H9 (cell line): Measurements from ENCODE around the gene OR52A5. TPM values are rescaled to one million over a fixed set of nuclear protein-coding genes. Genes with fewer than 3 reads are reported as not detected.

Experiments used
- DNase-seq: peaks from one replicate; pipeline ENCODE4 v3.0.0-alpha.2; 2017
- H2AFZ ChIP-seq: one replicate; pipeline ENCODE4 v1.6.1; 2013; ENCODE audit warnings: mild to moderate bottlenecking, low read length, control low read depth, moderate library complexity
- H2AK5ac ChIP-seq: 2 replicates; pipeline ENCODE4 v1.6.1; 2013; ENCODE audit warnings: low read length, control low read depth, mixed read lengths; ENCODE audit not compliant: insufficient read length
- H2BK120ac ChIP-seq: one replicate; pipeline ENCODE4 v1.6.1; 2013; ENCODE audit warnings: low read depth, mild to moderate bottlenecking, low read length, control low read depth, inconsistent platforms; ENCODE audit not compliant: poor library complexity, severe bottlenecking
- H2BK12ac ChIP-seq: 2 replicates; pipeline ENCODE4 v1.6.1; 2013; ENCODE audit warnings: low read length, control low read depth, mixed read lengths, low read depth; ENCODE audit not compliant: insufficient read length
- H2BK15ac ChIP-seq: 2 replicates; pipeline ENCODE4 v1.6.1; 2013; ENCODE audit warnings: low read depth, low read length, control low read depth
- H2BK20ac ChIP-seq: one replicate; pipeline ENCODE4 v1.6.1; 2013; ENCODE audit warnings: low read depth, mild to moderate bottlenecking, low read length, control low read depth, inconsistent platforms; ENCODE audit not compliant: poor library complexity, severe bottlenecking
- H2BK5ac ChIP-seq: 2 replicates; pipeline ENCODE4 v1.6.1; 2013; ENCODE audit warnings: low read length, control low read depth, mixed read lengths; ENCODE audit not compliant: insufficient read length
- H3K14ac ChIP-seq: 2 replicates; pipeline ENCODE4 v1.6.1; 2013; ENCODE audit warnings: low read length, control low read depth; ENCODE audit not compliant: insufficient read depth
- H3K18ac ChIP-seq: 2 replicates; pipeline ENCODE4 v1.6.1; 2013; ENCODE audit warnings: low read depth, mild to moderate bottlenecking, mixed read lengths, low read length, control low read depth; ENCODE audit not compliant: insufficient read length
- H3K23ac ChIP-seq: 2 replicates; pipeline ENCODE4 v1.6.1; 2013; ENCODE audit warnings: low read length, control low read depth, mixed read lengths, low read depth; ENCODE audit not compliant: insufficient read length
- H3K23me2 ChIP-seq: 2 replicates; pipeline ENCODE4 v1.6.1; 2013; ENCODE audit warnings: low read depth, mild to moderate bottlenecking, mixed read lengths, low read length, control low read depth; ENCODE audit not compliant: insufficient read length, poor library complexity, severe bottlenecking
- H3K27ac ChIP-seq: 2 replicates; pipeline ENCODE4 v1.5.1; 2013; ENCODE audit warnings: low read length, control low read depth, mixed read lengths, low read depth; ENCODE audit not compliant: insufficient read length
- H3K27me3 ChIP-seq: 2 replicates; pipeline ENCODE4 v1.6.1; 2013; ENCODE audit warnings: low read length, control low read depth, inconsistent platforms; ENCODE audit not compliant: insufficient read depth
- H3K4ac ChIP-seq: 2 replicates; pipeline ENCODE4 v1.6.1; 2013; ENCODE audit warnings: low read depth, mild to moderate bottlenecking, control low read depth, inconsistent platforms, low read length, moderate library complexity
- H3K4me1 ChIP-seq: 2 replicates; pipeline ENCODE4 v1.6.1; 2013; ENCODE audit warnings: low read length, control low read depth, inconsistent platforms; ENCODE audit not compliant: insufficient read depth
- H3K4me2 ChIP-seq: 2 replicates; pipeline ENCODE4 v1.6.1; 2013; ENCODE audit warnings: low read length, control low read depth, mixed read lengths; ENCODE audit not compliant: insufficient read length, insufficient read depth
- H3K56ac ChIP-seq: 2 replicates; pipeline ENCODE4 v1.6.1; 2013; ENCODE audit warnings: low read depth, mild to moderate bottlenecking, mixed read lengths, low read length, control low read depth; ENCODE audit not compliant: insufficient read length
- H3K79me1 ChIP-seq: 2 replicates; pipeline ENCODE4 v1.6.1; 2013; ENCODE audit warnings: low read depth, mild to moderate bottlenecking, moderate library complexity, low read length, control low read depth, inconsistent platforms; ENCODE audit not compliant: insufficient read depth, poor library complexity, severe bottlenecking
- H3K79me2 ChIP-seq: 2 replicates; pipeline ENCODE4 v1.6.1; 2013; ENCODE audit warnings: low read length, control low read depth, inconsistent platforms; ENCODE audit not compliant: insufficient read depth
- H3K9ac ChIP-seq: 2 replicates; pipeline ENCODE4 v1.6.1; 2013; ENCODE audit warnings: low read length, control low read depth, mixed read lengths; ENCODE audit not compliant: insufficient read length; ENCODE audit errors: extremely low read depth
- H3K9me3 ChIP-seq: one replicate; pipeline ENCODE4 v1.6.1; 2013; ENCODE audit warnings: low read depth, low read length, inconsistent platforms; ENCODE audit not compliant: control insufficient read depth
- H3T11ph ChIP-seq: one replicate; pipeline ENCODE4 v1.6.1; 2013; ENCODE audit warnings: mild to moderate bottlenecking, low read length, control low read depth, inconsistent platforms
- H4K20me1 ChIP-seq: one replicate; pipeline ENCODE4 v1.6.1; 2013; ENCODE audit not compliant: control insufficient read depth, insufficient read length, insufficient read depth
- H4K5ac ChIP-seq: 2 replicates; pipeline ENCODE4 v1.6.1; 2013; ENCODE audit warnings: low read depth, mild to moderate bottlenecking, mixed read lengths, low read length, control low read depth; ENCODE audit not compliant: insufficient read length
- H4K8ac ChIP-seq: replicated peaks from 2 replicates; pipeline ENCODE4 v1.6.1; 2013; ENCODE audit warnings: low read length, control low read depth, mixed read lengths, low read depth; ENCODE audit not compliant: insufficient read length
- H4K91ac ChIP-seq: 2 replicates; pipeline ENCODE4 v1.6.1; 2013; ENCODE audit warnings: low read depth, mild to moderate bottlenecking, moderate library complexity, mixed read lengths, low read length, control low read depth; ENCODE audit not compliant: insufficient read length
- H3K27ac Mint-ChIP-seq, 3 experiments: 2 replicates in 2 of 3; 3 replicates in 1 of 3; pipeline ENCODE4 v1.8.0; 2020 to 2021; ENCODE audit warnings: mixed read lengths in 3 of 3, mild to moderate bottlenecking in 1 of 3, moderate library complexity in 1 of 3
- H3K27me3 Mint-ChIP-seq: 2 replicates; pipeline ENCODE4 v1.8.0; 2021; ENCODE audit warnings: low read depth, mild to moderate bottlenecking, moderate library complexity, mixed read lengths
- H3K36me3 Mint-ChIP-seq, 3 experiments: 2 replicates in 2 of 3; 3 replicates in 1 of 3; pipeline ENCODE4 v1.8.0; 2020 to 2021; ENCODE audit warnings: low read depth in 3 of 3, mixed read lengths in 3 of 3; ENCODE audit not compliant: insufficient read depth in 1 of 3
- H3K4me1 Mint-ChIP-seq, 2 experiments: 2 replicates each; pipeline ENCODE4 v1.8.0; 2020; ENCODE audit warnings: mixed read lengths in 2 of 2
- H3K4me3 Mint-ChIP-seq, 2 experiments: 2 replicates in 1 of 2; 3 replicates in 1 of 2; pipeline ENCODE4 v1.8.0; 2020 to 2021; ENCODE audit warnings: mild to moderate bottlenecking in 2 of 2, mixed read lengths in 2 of 2, moderate library complexity in 1 of 2
- H3K9me3 Mint-ChIP-seq, 2 experiments: 2 replicates in 1 of 2; 3 replicates in 1 of 2; pipeline ENCODE4 v1.8.0; 2020; ENCODE audit warnings: mild to moderate bottlenecking in 2 of 2, mixed read lengths in 2 of 2, moderate library complexity in 1 of 2
- CTCF ChIP-seq: fragments of 200-600 bp; sonication (generic); conservative IDR thresholded peaks from 3 replicates; pipeline ENCODE4 v1.8.0; 2021; ENCODE audit warnings: antibody characterized with exemption, mild to moderate bottlenecking
- WGBS: extraction: QIAGEN DNeasy Blood & Tissue Kit; methylation state at CpG from one replicate; pipeline ENCODE4 v1.1.7; 2013; ENCODE audit warnings: missing lambda C conversion rate, low lambda C conversion rate, mixed read lengths; ENCODE audit not compliant: insufficient read length; ENCODE audit errors: extremely low coverage; 5-methylcytosine and 5-hydroxymethylcytosine counted together
- total RNA-seq: library from RNA; stranded (reverse); gene quantifications from 2 replicates; pipeline ENCODE4 v1.2.1, GENCODE V29; 2021

OR52A5 gene
- total RNA-seq, 1 experiment from 2014 or later: not detected

- no peak overlapping the region; a peak in 1 of 7 replicates for H3K27ac Mint-ChIP-seq
- H3K9me3 Mint-ChIP-seq: no peaks in the 10 kb centered on the region
- TF ChIP-seq CTCF: no peak
- no peaks in the 10 kb centered on the region for H3K36me3 Mint-ChIP-seq
- Histone ChIP-seq H4K8ac (no peak overlapping the region), H4K20me1 (no peaks in the 10 kb centered on the region), H3K4ac (no peak overlapping the region), H2BK120ac (no peak overlapping the region), H2BK20ac (no peak overlapping the region), H2AK5ac (no peak overlapping the region), H3K27ac (no peak overlapping the region), H3K27me3 (no peaks in the 10 kb centered on the region), H3K9ac (no peak overlapping the region), H3K79me2 (no peaks in the 10 kb centered on the region), H3K14ac (no peak overlapping the region), H3K18ac (no peak overlapping the region), H3K9me3 (no peaks in the 10 kb centered on the region), H3K4me2 (no peak overlapping the region), H3K23ac (no peak overlapping the region), H2BK15ac (no peak overlapping the region), H3K79me1 (no peaks in the 10 kb centered on the region), H2BK5ac (no peak overlapping the region), H4K91ac (no peak overlapping the region), H3K56ac (no peak overlapping the region), H3T11ph (no peak overlapping the region), H3K23me2 (no peaks in the 10 kb centered on the region), H4K5ac (no peak overlapping the region), H3K4me1 (no peaks in the 10 kb centered on the region; the same call in 1 of the 2 replicates), H2BK12ac (no peak overlapping the region), H2AFZ (no peak overlapping the region)
- WGBS: no CpG with 5 or more reads among the region's 1 CpG
- no peak overlapping the region for H3K4me3 Mint-ChIP-seq
- H3K4me1 Mint-ChIP-seq: peaks cover 29 to 31% of the 10 kb centered on the region in 2 experiments
- no peak for DNase-seq
- H3K27me3 Mint-ChIP-seq: no peaks in the 10 kb centered on the region
These were observed 1.1 kb downstream of the OR52A5 start for GRCh38 chr11:5137014-5137413.
